SH-SY5Y (cell line): ENCODE results near the gene KRTAP5-7.

Experiments
- GATA2 ChIP-seq: IDR thresholded peaks from 2 replicates; pipeline ENCODE4 v1.6.1; 2011; ENCODE audit warnings: mild to moderate bottlenecking, low read depth, low read length
- GATA3 ChIP-seq: IDR thresholded peaks from 2 replicates; pipeline ENCODE4 v1.6.1; 2011; ENCODE audit warnings: low read depth, mild to moderate bottlenecking, low read length, moderate library complexity

DNA sequence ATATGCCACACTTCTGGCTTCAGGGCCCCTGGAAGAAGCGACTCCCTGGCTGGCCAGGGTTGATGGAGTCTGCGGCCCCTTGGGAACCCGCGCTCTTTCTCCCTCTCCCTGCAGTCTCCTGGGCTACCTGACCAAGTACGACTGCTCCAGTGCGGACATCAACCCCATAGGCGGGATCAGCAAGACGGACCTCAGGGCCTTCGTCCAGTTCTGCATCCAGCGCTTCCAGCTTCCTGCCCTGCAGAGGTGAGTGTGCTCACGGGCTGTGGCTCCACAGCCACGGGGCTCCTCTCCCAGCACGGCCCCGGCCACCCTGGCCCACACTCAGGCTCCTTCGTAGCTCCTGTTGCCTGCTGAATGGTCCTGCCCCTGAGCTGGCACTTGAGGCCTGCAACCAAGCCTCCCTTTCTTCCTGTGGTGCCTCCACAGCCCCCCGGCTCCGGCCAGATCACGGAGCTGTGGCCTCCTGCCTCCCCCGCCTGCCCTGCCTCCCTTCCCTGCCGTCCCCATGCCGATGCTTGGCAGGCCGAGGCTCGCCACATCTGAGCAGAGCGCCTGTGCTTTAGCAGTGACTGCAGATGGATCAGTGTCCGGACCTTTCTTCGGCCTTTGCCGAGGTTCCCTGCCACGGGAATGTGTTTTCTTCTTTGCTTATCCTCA, 36.2 kb upstream of the KRTAP5-7 start:
- TF ChIP-seq GATA2 = no peak
- TF ChIP-seq GATA3 = no peak
